HG03565 (cell line): Measurements from ENCODE around the gene CAB39L.
"Not testable (repeated sequence)": the region's sequence is repeated elsewhere in the genome, so short reads cannot be mapped to it uniquely, and the experiment has no call there.

Experiments
- ATAC-seq: cut with Tn5 transposase; IDR thresholded peaks from one replicate; pipeline ENCODE4 v1.9.1; 2021; ENCODE audit warnings: mild to moderate bottlenecking, moderate library complexity; ENCODE audit not compliant: unreplicated experiment

The CAB39L gene

GRCh38 chr13:49348751-49349150, 95.1 kb downstream of the CAB39L start:
- no peak for ATAC-seq

GRCh38 chr13:49347650-49348385, 96.0 kb downstream of the CAB39L start:
- ATAC-seq: no peak

GRCh38 chr13:49346460-49346859, 97.4 kb downstream of the CAB39L start:
- no peak for ATAC-seq

GRCh38 chr13:49343731-49344130, 100.1 kb downstream of the CAB39L start:
- no peak for ATAC-seq

- no peak for ATAC-seq
Measured at GRCh38 chr13:49343255-49343654, 100.6 kb downstream of the CAB39L start.

GRCh38 chr13:49342454-49342853, 101.4 kb downstream of the CAB39L start:
- no peak for ATAC-seq

- ATAC-seq: no peak
Measured at GRCh38 chr13:49341941-49342340, 101.9 kb downstream of the CAB39L start.

- no peak for ATAC-seq
Measured at GRCh38 chr13:49341517-49341916, 102.3 kb downstream of the CAB39L start.

- ATAC-seq: no peak
Measured at GRCh38 chr13:49340161-49340560, 103.7 kb downstream of the CAB39L start.

GRCh38 chr13:49336655-49337054, 107.2 kb downstream of the CAB39L start:
- ATAC-seq: no peak

- ATAC-seq: no peak
Measured at GRCh38 chr13:49330546-49330864, 113.4 kb downstream of the CAB39L start.

- no peak for ATAC-seq
Measured at GRCh38 chr13:49329831-49330545, 113.9 kb downstream of the CAB39L start.

- ATAC-seq: not testable (repeated sequence)
Measured at GRCh38 chr13:49327145-49327544, 116.7 kb downstream of the CAB39L start.

GRCh38 chr13:49326222-49326917, 117.5 kb downstream of the CAB39L start:
- no peak for ATAC-seq

GRCh38 chr13:49323344-49323743, 120.5 kb downstream of the CAB39L start:
- no peak for ATAC-seq

- ATAC-seq: no peak
Measured at GRCh38 chr13:49322702-49323101, 121.2 kb downstream of the CAB39L start.

GRCh38 chr13:49320975-49321374, 122.9 kb downstream of the CAB39L start:
- ATAC-seq: no peak

GRCh38 chr13:49319951-49320350, 123.9 kb downstream of the CAB39L start:
- ATAC-seq: no peak

GRCh38 chr13:49319551-49319950, 124.3 kb downstream of the CAB39L start:
- ATAC-seq: no peak

GRCh38 chr13:49315756-49316482, 127.9 kb downstream of the CAB39L start:
- no peak for ATAC-seq

- ATAC-seq: no peak
Measured at GRCh38 chr13:49315036-49315565, 128.8 kb downstream of the CAB39L start.
